Panc1 (cell line): Measurements from ENCODE around the gene COPS7A. TPM values are rescaled to one million over a fixed set of nuclear protein-coding genes. Genes with fewer than 3 reads are reported as not detected.

Experiments
- ATAC-seq: fragments of 200-7000 bp; cut with Tn5 transposase; 2 replicates; pipeline ENCODE4 v1.9.1; 2020; ENCODE audit warnings: mild to moderate bottlenecking, moderate library complexity
- BruUV-seq: library from RNA; stranded (reverse); fragments of 400-500 nt; replicated peaks from 2 replicates; lab custom pipeline; 2021; lab: Mats Ljungman, UMichigan
- CTCF ChIA-PET: fragments of 300-600 bp; sonication (Branson Sonifier 250); formaldehyde crosslinking; loops from one replicate; lab custom pipeline; 2022; ENCODE audit warnings: antibody characterized with exemption; lab: Charles Lee
- POLR2A ChIA-PET: fragments of 300-600 bp; sonication (Branson Sonifier 250); formaldehyde crosslinking; loops from one replicate; lab custom pipeline; 2022; ENCODE audit warnings: antibody characterized with exemption; lab: Charles Lee
- DNase-seq: peaks from one replicate; pipeline ENCODE4 v3.0.0-alpha.2; 2010; ENCODE audit warnings: low read depth, low spot score
- H3K27ac ChIP-seq: 2 replicates; pipeline ENCODE4 v1.5.1; 2011; ENCODE audit warnings: mild to moderate bottlenecking, low read length, inconsistent platforms
- H3K27me3 ChIP-seq: fragments of 200-500 bp; sonication (Bioruptor generic); 2 replicates; pipeline ENCODE4 v1.6.0; 2014; ENCODE audit warnings: low read length, inconsistent platforms; ENCODE audit not compliant: control insufficient read depth, insufficient read depth
- H3K36me3 ChIP-seq: fragments of 200-500 bp; sonication (Bioruptor generic); 2 replicates; pipeline ENCODE4 v1.5.1; 2014; ENCODE audit warnings: inconsistent platforms, mild to moderate bottlenecking, low read length, moderate library complexity; ENCODE audit not compliant: control insufficient read depth, insufficient read depth
- H3K4me1 ChIP-seq: 2 replicates; pipeline ENCODE4 v1.5.1; 2011; ENCODE audit warnings: inconsistent platforms, mild to moderate bottlenecking, low read length, moderate library complexity; ENCODE audit not compliant: control insufficient read depth, insufficient read depth
- H3K4me3 ChIP-seq, 2 experiments: 2 replicates each; pipeline ENCODE4 v1.5.1; 2011 to 2012; ENCODE audit warnings: low read depth in 2 of 2, low read length in 2 of 2, mild to moderate bottlenecking in 2 of 2, inconsistent platforms in 1 of 2, moderate library complexity in 1 of 2
- H3K9me3 ChIP-seq: fragments of 200-500 bp; sonication (Bioruptor generic); 2 replicates; pipeline ENCODE4 v1.5.1; 2014; ENCODE audit warnings: low read depth, mild to moderate bottlenecking, inconsistent platforms, low read length, moderate library complexity; ENCODE audit not compliant: control insufficient read depth, insufficient read depth
- CTCF ChIP-seq: fragments of 450-650 bp; IDR thresholded peaks from 2 replicates; pipeline ENCODE4 v1.5.1; 2017; ENCODE audit warnings: mild to moderate bottlenecking
- POLR2AphosphoS5 ChIP-seq: IDR thresholded peaks from 2 replicates; pipeline ENCODE4 v1.6.1; 2012; ENCODE audit warnings: mild to moderate bottlenecking, low read depth, low read length, moderate library complexity
- REST ChIP-seq, 2 experiments: IDR thresholded peaks; 2 replicates each; pipeline ENCODE4 v1.6.1; 2011 to 2012; ENCODE audit warnings: low read depth in 2 of 2, control low read depth in 1 of 2, low read length in 1 of 2, mild to moderate bottlenecking in 1 of 2, moderate library complexity in 1 of 2; ENCODE audit not compliant: insufficient read depth in 1 of 2
- SIN3A ChIP-seq: IDR thresholded peaks from 2 replicates; pipeline ENCODE4 v1.6.1; 2012; ENCODE audit warnings: low read depth, mild to moderate bottlenecking, low read length, moderate library complexity, borderline replicate concordance; ENCODE audit not compliant: insufficient read depth
- TCF7L2 ChIP-seq: IDR thresholded peaks from 2 replicates; pipeline ENCODE4 v1.6.1; 2011; ENCODE audit warnings: mild to moderate bottlenecking, low read depth, low read length, inconsistent platforms
- in situ Hi-C: cut with HindIII; loops from 2 replicates; pipeline ENCODE4 v1.10.0; 2016; ENCODE audit warnings: low sequenced_read_pairs, low pct_unique_long_range_greater_than_20kb
- intact Hi-C: fragments of 100-400 bp; cut with micrococcal nuclease; formaldehyde crosslinking; loops from one replicate; pipeline ENCODE4 v1.10.0; 2022; ENCODE audit not compliant: unreplicated experiment
- total RNA-seq: library from RNA; stranded (reverse); gene quantifications from one replicate; pipeline ENCODE4 v1.2.1, GENCODE V29; 2021; ENCODE audit not compliant: unreplicated experiment

COPS7A gene
- total RNA-seq, 1 experiment from 2014 or later, result 37.5 TPM

GRCh38 chr12:6759741-6760140, 35.9 kb downstream of the COPS7A start:
- ATAC-seq (no peak), DNase-seq (no peak)
- Histone ChIP-seq H3K27me3 (no peaks in the 10 kb centered on the region), H3K4me3 (no peak overlapping the region), H3K27ac (peak overlapping the region; percentile 32; the same call in 1 of the 2 replicates), H3K9me3 (no peaks in the 10 kb centered on the region), H3K36me3 (no peaks in the 10 kb centered on the region), H3K4me1 (peaks cover 11% of the 10 kb centered on the region)
- ChIA-PET CTCF (no interaction called here), POLR2A (no interaction called here)
- no TSS peak for BruUV-seq
- intact Hi-C loops, result no loop called here
- TF ChIP-seq REST (IDR thresholded peaks at IDR 0.05; ENCODE audit: insufficient read depth in 1 of 2, low read depth in 2 of 2, low read length in 1 of 2) (no peak), SIN3A (no peak), POLR2AphosphoS5 (no peak), TCF7L2 (no peak), CTCF (no peak)
- in situ Hi-C loops, result no loop called here

GRCh38 chr12:6763380-6763779, 39.5 kb downstream of the COPS7A start:
- H3K27me3 ChIP-seq, result no peaks in the 10 kb centered on the region
- H3K4me3 ChIP-seq, result 0 out of 4 replicates have a peak overlapping the region, but pooled peaks of 1 of the 2 experiments have one; percentile 2
- no peak for TF ChIP-seq POLR2AphosphoS5
- H3K27ac ChIP-seq, result peak overlapping the region; percentile 96
- ChIA-PET POLR2A (no interaction called here), CTCF (interaction anchor here (0.6 kb wide), 1 partner anchor 124 kb away, joined by 3 read pairs; no protein-coding TSS in a partner anchor)
- H3K9me3 ChIP-seq, result no peaks in the 10 kb centered on the region
- peaks cover 21% of the 10 kb centered on the region for H3K4me1 ChIP-seq
- BruUV-seq, result no TSS peak
- in situ Hi-C loops, result no loop called here
- H3K36me3 ChIP-seq, result peaks cover 2% of the 10 kb centered on the region; the same call in 1 of the 2 replicates
- ATAC-seq, result no peak
- no peak for DNase-seq
- intact Hi-C loops, result no loop called here

- peaks cover 2% of the 10 kb centered on the region; the same call in 1 of the 2 replicates for H3K36me3 ChIP-seq
- ChIA-PET POLR2A (no interaction called here), CTCF (interaction anchor here (0.6 kb wide), 1 partner anchor 123 kb away, joined by 3 read pairs; no protein-coding TSS in a partner anchor)
- no peaks in the 10 kb centered on the region for H3K27me3 ChIP-seq
- in situ Hi-C loops (no loop called here), intact Hi-C loops (no loop called here)
- TF ChIP-seq SIN3A, result no peak
- TF ChIP-seq TCF7L2, result no peak
- no peak for TF ChIP-seq REST (IDR thresholded peaks at IDR 0.05; ENCODE audit: insufficient read depth in 1 of 2, low read depth in 2 of 2, low read length in 1 of 2)
- no peak; the same call in 1 of the 2 replicates for TF ChIP-seq POLR2AphosphoS5
- TF ChIP-seq CTCF, result no peak
- peak overlapping the region; percentile 9 to 60; a peak in 2 of 4 replicates for H3K4me3 ChIP-seq
- DNase-seq, result peak; percentile 86
- H3K27ac ChIP-seq, result peak overlapping the region; percentile 96
- ATAC-seq, result peak; percentile 81
- no peaks in the 10 kb centered on the region for H3K9me3 ChIP-seq
- no TSS peak for BruUV-seq
- H3K4me1 ChIP-seq, result peaks cover 29% of the 10 kb centered on the region
These were observed 40.4 kb downstream of the COPS7A start for GRCh38 chr12:6764011-6764828.
